COLO829 (cell line): Measurements from ENCODE around the gene MRPS27.

Experiments used
- DNase-seq: peaks from one replicate; pipeline ENCODE4 v3.0.0; 2012; ENCODE audit warnings: low spot score

MRPS27 gene

DNA sequence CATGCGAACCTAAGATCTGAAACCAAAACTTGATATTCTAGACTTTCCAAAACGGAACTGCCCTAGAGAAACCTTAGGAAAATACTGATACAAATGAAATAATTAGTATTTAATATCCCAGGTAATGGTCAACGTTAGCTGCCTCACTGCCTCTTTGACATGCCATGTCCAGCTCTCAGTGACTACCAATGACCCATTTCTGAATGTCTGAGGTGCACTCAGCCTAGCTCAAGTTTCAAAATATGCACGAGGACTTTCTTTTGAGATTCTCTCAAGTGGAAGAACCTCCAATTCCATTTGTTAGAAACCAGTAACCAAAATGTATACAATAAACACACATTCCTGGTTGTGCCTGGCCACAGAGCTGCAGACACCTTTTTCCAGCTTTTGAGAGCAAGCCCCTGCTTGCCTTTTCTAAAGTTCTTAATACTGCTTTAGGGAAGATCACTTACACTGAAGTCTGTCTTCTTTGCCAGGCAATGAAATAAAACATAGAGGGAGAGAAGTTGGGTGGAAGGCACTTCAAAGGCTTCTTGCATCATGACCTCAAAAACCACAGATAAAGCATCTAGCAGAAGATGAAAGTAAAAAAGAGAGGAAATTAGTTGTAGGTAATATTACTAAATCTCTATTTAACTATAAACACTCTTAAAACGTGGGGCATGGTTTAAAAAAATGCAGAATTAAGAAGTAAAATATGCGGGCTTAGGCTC lies 87.9 kb downstream of the MRPS27 start:
- no peak for DNase-seq

DNA sequence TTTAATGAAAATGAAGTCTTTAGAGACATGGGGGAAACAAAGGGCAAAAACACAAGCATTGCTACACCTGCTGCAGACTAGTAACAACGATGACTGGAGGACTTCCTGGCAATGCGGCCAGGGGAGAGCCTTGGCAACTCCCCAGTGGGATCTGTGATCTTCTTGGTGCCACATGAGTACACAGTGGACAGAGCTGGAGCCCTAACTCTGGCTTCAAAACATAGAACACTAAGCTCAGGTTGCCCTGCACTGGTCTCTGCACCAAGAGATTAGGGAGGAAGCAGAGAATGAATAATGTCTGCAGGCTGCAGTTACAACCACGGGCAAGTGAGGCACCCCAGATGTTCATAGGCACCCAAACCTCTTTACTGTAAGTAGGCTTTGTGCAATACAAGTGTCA lies 91.1 kb downstream of the MRPS27 start:
- DNase-seq = no peak

DNA sequence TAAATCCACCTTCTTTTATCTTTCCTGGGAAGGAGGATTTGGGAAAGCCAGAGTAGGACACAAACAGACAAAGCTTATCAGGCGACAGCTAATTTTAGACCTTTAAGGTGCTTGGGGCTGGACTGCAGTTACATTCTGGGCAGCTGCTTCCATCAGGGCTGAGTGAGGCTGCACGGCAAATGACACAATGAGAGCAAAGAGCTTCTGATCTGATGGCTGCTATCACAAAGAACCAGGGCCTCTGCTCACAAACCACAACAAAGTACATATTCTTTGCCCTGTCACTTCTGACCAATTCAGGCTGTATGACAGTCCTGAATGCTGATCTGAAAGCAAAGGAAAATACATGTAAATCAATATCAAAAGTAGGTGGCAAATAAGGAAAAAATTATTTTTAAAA lies 93.1 kb downstream of the MRPS27 start:
- no peak for DNase-seq

DNA sequence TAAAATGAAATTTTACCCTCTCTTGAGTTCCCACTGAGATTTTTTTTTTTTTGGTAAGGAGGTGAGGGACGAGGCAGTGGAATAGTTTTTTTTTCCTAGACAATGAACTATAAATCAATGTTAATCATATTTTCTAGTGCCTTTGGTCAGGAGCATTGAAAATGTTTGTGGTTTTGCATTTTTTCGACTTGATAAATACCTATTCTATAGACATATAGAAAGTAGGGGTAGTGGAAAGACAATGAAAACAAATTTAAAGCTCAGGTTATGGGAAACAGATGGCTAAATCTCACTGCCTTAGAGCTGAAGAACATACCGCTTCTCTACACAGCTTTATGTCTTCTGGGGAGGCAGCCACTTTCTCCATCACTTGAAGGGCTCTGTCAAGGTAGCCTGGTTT lies 94.3 kb downstream of the MRPS27 start:
- DNase-seq = no peak

DNA sequence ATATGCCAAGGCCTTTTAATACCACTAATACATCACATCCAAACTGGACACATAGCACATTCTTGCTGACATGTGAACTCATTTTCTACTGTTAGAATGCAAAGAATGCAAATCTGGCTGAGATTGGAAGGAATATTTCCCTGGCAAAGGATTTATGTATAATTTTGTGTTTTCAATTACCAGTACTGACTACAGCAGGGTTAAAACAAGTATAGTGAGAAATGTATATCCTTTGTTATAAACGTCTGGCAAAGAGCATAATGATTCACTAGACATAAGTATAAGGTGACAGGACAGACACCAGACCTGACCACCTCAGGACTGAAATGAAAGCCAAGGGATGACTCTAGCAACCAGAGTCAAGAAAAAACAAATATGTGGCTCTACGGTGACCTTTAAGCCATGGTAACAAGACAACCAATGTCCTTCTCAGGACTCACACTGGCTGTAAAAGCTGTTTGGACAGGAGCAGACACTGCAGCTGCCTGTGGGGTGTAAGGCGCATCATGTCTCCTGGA lies 95.0 kb downstream of the MRPS27 start:
- DNase-seq = no peak

DNA sequence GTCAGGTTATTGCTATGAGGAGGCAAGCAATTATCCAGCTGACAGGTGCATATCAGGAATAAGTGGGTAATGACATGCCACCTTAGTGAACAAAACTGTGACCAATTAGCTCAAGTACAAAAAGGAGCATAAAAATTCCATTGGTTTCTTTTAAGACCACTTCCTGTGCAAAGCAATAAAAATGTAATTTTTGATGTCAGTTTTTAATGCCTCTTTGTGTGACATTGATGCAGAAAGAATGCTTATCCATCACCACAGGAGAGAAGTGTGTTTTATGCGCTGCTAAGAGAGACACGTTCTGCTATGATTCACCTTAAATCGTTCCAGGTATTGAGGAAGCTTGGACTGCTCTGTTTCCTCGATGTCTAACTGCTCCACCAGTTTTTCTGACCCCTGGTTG lies 96.7 kb downstream of the MRPS27 start:
- DNase-seq = no peak

DNA sequence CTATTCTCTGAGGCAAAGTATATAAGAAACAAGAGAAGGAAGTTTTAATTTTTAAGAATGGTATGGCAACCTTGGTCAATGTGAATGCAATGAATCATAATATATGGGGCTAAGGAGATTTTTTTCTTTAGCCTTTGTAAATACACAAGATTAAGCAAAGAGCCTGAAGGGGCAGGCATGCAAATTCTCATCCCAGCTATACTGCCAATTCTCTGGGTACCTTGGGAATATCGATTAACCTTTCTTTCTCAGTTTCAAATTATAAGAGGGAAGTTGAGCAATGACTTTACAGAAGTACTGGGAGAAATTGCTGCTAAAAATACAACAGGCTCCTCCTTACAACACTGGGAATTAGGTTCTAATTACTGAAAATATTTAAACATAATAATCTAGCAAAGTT lies 97.5 kb downstream of the MRPS27 start:
- no peak for DNase-seq

DNA sequence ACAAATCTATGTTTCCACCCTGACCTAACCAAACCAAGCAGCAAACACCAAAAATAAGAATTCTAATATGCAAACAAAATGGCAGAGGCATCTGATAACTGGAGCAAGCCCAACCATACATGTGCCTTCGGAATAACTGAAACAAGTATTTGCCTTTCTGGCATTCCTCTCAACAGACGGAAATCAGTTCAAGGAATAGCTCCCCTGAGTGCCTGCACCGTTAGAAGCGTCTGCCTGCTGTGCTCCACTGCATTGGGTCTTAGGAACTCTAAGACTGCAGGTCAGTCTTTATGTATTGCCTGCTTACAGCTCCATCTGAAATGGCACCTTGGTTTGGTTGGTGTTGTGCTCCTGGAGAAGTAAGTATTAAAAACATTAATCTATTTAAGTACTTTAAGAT lies 98.5 kb downstream of the MRPS27 start:
- DNase-seq = no peak

DNA sequence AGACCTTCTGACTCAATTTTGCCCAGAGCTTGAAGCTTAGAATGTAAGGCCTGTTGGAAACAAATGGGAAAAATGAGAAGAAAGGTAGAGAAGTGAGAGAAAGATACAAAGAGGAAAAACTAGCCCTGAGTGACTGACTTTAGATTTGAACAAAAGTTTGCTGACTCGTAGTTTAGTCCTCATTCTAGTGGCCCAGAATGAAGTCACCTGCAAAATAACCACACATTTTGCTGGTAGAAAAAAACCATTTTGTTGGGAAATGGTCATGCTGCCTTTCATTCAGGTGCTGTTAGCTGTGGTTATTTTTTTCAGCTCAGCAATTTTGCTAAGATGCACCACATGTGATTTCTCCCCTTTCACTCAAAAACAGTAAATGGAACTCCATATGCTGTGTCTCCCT lies 98.9 kb downstream of the MRPS27 start:
- DNase-seq = no peak

DNA sequence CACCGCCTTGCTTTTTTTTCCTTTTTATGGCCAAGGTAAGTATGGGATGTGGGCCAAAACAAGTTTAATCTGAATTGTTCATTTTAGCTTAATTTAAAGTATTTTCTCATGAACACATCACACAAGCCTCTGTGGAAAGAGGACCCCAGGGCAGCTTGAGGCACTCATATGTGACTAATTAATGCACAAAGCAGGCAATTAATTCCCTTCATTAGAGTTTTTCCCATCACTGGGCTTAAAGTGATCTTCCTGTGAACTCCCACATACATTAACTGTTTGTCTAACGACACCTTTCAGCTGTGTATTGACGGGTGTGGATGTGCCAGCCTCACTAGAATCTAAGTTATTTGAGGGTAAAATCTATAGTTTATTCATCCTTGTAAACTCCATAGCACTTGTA lies 103.3 kb downstream of the MRPS27 start:
- DNase-seq = no peak

DNA sequence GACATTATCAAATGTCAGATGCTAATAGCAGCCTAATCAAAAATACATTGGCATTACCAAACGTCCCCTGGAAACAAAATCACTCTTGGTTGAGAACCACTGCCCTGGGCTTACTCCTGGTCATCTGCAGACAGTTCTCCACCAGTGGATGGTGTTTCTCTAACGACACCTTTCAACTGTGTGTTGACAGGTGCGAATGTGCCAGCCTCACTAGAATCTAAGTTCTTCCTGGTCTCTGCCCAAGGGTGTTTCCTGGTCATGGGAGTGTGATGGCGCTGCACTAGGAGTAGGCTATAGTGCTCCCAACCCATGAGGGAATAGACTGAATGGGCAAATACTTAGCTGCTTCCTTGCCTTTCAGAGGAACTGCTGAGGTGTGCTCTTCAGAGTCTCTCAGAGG lies 105.9 kb downstream of the MRPS27 start:
- DNase-seq = no peak

DNA sequence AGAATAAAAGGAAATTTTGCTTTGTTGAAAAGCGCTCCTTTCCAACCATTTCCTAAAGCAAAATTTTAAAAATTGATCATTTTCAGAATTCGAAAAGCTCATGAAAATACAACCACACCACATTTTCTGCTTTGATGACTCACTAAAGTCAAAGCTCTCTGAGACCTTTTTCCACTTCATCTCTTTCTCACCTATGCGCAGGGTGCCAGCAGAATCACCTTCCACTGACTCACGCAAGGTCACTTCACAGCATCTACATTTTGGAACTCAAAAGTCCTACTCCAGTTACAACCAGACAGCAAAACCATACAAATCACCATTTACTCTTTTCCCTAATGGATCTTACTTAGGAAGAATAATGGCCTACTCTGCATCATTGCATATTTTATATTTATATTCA lies 106.6 kb downstream of the MRPS27 start:
- no peak for DNase-seq

DNA sequence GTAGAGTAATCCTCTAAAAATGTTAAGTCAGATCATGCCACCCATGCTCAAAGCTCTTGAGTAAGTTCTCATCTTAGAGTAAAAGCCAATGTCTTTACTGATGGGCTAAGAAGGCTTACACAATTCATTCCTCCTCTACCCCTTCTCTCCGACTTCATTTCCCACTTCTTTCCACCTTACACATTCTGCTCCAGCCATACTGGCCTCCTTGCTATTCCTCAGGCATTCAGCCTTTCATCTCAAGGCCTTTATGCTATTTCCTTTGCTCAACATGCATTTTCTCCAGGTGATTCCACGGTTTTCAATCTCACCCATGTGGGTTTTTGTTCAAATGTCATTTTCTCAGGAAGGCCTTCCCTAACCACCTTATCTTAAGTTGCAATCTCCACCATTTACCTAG lies 107.9 kb downstream of the MRPS27 start:
- no peak for DNase-seq

DNA sequence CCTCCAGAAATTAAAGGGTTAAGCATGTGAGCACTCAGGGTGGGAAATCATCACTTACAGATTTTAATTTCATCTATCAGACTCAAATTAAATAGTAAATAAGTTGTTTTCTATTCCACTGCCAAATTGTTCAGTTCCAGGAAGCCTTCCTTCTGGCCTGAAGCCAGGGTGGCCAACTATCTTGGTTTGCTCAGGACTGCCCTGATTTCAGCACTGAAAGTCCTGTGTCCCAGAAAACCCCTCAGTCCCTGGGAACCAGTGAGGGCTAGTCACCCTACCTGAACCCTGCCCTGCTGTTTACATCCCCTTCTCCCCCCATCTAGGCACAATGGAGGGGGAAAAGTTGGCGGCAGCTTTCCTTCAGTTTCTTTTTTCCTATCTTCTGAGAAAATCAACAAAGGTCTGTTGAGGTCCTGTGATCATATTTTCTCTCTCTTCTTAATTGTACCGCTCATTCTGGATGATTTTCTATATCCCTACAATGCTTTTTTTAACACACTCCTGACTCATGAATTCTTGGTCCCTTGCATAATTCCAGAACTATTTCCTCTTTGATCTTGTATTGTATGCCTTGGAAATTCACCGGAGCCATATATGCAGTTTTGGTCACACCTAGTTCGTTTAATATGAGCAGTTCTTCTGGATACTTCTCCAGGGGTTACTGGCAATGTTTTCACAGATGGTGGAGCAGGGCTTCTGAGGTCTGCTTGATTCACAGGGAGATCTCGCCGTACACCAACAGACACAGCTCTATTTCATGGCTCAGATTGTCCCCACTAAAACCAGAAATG lies 109.0 kb downstream of the MRPS27 start:
- peak; percentile 8 for DNase-seq

DNA sequence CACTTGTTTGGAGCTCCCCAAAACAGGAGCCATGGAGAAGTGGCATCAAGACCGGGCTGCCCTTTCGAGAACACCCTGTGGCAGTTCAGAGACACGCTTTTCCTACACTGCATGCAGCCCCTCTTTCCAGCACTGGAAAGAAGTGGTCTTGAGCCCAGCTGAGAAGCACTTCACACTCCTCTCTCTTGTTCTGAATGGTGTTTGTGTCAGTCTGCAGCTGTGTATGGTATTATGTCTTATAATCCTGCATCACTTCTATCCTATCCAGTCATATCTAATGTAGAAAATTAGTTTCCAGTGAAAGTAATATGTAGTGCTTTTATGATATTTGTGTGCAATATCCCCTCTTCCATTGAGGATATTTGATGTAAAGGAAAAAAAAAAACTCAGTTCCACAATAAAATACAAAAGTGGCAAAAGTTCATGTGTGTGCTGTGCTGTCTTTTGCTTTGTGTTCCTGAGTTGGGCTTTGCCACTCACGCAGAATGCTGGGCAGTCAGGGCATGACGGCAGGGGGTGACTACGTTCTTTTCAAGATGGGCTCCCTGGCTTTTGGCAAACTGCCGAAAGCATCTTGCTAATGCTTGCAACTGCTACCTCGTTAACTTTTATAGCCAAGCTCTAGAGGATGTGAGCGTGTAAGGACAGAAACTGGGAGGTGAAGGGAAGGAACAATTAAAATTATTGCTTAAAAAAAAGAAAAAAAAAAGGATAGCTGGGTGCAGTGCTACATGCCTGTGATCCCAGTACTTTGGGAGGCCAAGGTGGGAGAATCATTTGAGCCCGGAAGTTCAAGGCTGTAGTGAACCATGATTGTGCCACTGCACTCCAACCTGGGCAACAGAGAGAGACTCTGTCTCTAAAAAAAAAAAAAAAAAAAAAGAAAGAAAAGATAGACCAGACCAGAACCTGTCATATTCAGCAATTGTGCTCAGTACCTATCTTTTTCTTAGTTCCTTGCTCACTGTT lies 110.6 kb downstream of the MRPS27 start:
- no peak for DNase-seq

DNA sequence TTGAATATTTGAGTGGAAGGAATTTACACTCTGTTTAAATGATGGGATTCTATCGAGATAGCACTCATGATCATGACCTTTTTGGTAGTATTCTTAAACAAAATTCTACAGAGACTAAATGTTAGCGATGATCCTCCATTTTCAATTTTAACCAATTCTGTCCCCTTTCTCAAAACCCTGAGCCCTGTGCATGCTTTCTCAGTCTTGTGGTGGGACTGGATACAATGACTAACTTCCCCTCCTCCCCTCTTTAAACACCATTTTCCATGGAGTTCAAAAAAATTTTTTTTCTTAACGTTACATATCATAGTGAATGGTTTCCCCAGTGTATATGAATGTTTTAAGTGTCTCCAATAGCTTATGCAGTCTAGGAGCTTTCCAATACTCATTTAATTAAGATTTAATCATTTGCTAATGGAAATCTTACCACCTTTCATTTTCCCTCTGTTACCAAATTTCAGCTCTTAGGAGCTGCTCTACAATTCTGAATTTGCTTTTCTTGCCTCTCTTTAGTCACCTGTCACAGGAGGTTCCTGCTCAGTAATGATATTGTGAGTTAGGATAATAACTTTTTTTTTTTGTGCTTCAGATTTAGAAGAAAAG lies 111.6 kb downstream of the MRPS27 start:
- no peak for DNase-seq

DNA sequence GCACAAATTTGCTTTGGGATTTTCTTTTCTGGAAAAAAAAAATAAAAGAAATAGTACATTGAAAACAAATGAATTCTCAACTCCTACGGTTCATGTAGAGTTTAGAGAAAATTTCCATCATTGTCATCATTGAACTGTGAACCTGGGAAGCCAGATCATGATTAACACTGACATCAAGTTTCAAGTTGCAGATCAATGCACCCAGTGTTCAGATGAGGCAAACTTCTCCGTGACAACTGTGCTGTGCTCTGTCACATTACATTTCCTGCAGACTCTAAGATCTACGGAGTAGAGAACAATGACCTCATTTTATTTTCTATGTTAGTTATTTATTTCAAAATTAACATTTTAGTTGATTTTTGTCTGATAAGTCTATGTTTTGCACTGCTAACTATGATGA lies 113.0 kb downstream of the MRPS27 start:
- DNase-seq = peak; percentile 3

DNA sequence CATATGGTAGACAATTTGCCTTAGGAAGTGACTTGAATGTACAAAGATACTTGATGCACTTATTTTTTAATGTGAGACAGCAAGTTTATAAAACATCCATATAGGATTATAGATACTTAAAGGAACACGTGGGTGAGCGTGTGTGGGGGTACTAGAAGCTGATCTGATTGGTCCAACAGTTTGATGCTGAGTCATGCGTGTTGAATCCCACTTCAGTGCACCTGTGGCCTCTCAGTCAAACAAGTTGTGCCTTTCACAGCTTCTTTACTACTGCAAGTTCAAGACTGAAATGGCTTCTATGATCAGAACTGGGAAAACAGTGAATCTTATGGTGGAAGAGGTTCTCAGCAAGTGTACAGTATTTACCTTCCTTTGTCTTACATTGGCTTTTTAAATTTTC lies 113.9 kb downstream of the MRPS27 start:
- DNase-seq = no peak

DNA sequence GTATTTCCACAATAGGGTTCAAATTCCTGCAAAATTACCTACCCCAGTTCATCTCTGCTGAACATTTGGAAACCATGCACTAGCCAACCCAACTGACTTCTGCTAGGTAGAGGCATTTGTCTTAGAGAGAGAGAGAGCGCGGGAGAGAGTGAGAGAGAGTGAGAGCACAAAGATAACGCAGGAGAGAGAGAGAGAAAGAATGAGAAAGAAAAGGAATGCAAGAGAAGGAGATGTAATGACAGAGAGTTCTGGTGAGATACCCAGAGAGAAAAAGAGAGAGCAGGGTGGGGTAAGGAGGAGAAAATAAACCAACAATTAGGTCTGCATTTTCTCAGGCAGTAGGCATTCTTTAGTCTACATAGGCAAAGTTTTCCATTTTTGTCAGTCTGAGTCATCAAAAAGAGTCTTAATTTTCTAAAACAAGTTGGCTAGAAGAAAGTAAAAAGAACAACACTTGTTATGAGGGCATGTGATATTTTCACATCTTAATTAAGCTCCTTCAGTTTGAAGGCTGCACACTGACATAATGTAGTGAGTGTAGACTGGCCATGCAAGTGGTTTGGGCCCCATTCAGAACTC lies 114.5 kb downstream of the MRPS27 start:
- no peak for DNase-seq

DNA sequence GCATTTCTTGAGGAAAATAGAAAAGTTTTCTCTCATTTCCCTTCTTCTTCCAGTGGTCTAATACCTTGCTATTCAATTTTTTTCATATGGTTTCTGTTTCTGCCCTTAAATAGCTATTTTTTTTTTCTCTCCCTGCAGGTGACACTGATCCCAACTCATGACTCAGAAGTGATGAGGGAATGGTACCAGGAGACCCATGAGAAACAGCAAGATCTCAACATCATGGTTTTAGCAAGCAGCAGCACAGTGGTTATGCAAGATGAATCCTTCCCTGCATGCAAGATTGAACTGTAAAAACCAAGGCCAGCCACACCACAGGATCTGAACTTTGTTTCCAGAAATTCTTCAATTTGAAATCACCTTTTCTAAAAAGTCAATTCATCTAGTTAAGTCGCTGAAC lies 115.1 kb downstream of the MRPS27 start:
- no peak for DNase-seq

DNA sequence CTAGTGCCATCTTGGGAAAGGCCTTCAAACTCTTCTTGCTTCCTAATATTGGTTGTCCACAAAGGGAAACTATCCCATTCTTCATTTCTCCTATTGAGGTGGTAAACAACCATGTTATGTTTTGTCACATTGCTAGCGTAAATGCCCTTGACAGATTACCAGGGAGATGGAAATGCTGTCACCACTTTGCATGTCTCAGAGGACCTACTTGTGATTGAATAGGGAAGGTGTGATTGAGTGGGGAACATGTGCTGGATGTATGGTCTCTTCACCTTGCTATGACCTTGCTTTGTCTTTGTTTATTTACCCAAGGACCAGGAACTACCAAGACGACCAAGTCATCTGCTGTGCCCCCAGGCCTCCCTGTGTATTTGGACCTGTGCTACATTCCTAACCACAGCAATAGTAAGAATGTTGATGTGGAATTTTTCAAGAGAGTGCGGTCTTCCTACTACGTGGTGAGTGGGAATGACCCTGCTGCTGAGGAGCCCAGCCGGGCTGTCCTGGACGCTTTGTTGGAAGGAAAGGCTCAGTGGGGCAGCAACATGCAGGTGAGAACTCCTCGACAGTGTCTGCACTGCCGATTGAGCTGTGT lies 116.7 kb downstream of the MRPS27 start:
- DNase-seq = no peak
